Urinary bladder (tissue), 4 donors: Measurements from ENCODE around the gene CPLX3. TPM values are rescaled to one million over a fixed set of nuclear protein-coding genes. Genes with fewer than 3 reads are reported as not detected.

ENCODE experiments used
- DNase-seq: peaks from one replicate; pipeline ENCODE4 v3.0.0-alpha.2; 2015; ENCODE audit errors: extremely low spot score
- H3K27ac ChIP-seq: one replicate; pipeline ENCODE4 v1.5.1; 2013; ENCODE audit warnings: low read depth, mild to moderate bottlenecking, moderate library complexity
- H3K36me3 ChIP-seq: one replicate; pipeline ENCODE4 v1.6.1; 2013; ENCODE audit warnings: mild to moderate bottlenecking, moderate library complexity; ENCODE audit not compliant: insufficient read depth
- H3K4me1 ChIP-seq: one replicate; pipeline ENCODE4 v1.6.1; 2013; ENCODE audit warnings: mild to moderate bottlenecking, moderate library complexity; ENCODE audit not compliant: insufficient read depth
- H3K4me3 ChIP-seq: one replicate; pipeline ENCODE4 v1.5.1; 2013; ENCODE audit warnings: low read depth, low read length
- WGBS: extraction: QIAGEN DNeasy Blood & Tissue Kit; methylation state at CpG from one replicate; pipeline ENCODE4 v1.1.7; 2013; 5-methylcytosine and 5-hydroxymethylcytosine counted together
- polyA plus RNA-seq: library from polyadenylated mRNA; stranded (reverse); fragments of 200-250 nt; gene quantifications from one replicate; pipeline ENCODE4 v1.2.3, GENCODE V29; 2013
- total RNA-seq: library from RNA; depleted of rRNA; stranded (reverse); fragments of >200 nt; gene quantifications from one replicate; pipeline ENCODE4 v1.2.3, GENCODE V29; 2014
- donor health status: healthy with polysubstance abuse.
- donor health status: healthy.

The CPLX3 gene
- total and polyA plus RNA-seq, 2 donors = 0.22 TPM; not detected in 1

DNA sequence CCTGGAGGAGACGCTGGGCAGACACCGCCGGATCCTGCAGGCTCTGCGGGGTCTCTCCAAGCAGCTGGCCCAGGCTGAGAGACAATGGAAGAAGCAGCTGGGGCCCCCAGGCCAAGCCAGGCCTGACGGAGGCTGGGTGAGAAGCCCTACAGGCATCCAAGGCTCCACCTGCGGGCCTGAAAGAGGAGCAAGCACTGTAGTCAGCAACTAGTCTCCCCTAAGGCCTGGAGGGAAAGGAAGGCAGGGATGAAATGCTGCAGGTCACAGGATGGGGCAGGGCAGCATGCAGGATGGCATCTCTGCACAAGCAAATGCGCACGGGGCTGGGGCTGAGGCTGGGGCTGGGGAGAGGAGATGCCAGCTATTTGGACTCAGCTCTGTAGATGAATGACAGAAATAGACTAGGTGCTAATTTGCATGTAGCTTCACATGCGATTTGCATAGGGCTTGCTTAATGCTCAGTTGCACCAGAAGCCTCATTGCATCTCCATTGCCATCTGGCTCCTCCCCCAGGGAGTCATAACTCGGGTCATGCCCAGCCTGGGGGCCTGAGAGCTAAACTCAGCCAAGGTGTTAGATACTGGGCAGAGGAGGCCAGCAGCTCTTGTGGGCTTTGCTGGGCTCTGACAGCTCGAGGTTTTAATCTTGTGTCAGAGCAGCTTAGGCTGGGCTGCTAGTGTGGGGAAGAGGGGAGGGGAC is 5.2 kb upstream of the CPLX3 start:
- DNase-seq = no peak
- H3K27ac ChIP-seq = no peak overlapping the region
- no peaks in the 10 kb centered on the region for H3K4me1 ChIP-seq
- 53% methylated on average over 11 of the region's 11 CpGs for WGBS
- no peaks in the 10 kb centered on the region for H3K36me3 ChIP-seq
- H3K4me3 ChIP-seq = no peak overlapping the region

DNA sequence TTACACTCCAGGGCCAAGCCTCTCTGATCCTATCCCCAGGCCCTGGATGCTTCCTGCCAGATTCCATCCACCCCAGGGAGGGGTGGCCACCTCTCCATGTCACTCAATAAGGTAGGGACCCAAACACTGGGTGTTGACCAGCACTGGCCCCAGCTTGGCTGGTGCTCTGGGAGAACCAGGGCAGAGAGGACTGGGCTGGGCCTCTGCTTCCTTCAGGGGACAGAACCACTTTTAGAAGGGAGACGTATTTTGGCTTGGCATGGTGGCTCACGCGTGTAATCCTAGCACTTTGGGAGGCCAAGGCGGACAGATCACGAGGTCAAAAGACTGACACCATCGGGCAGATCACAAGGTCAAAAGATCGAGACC is 4.7 kb upstream of the CPLX3 start:
- DNase-seq = no peak
- H3K4me3 ChIP-seq = no peak overlapping the region
- H3K36me3 ChIP-seq = no peaks in the 10 kb centered on the region
- H3K27ac ChIP-seq = no peak overlapping the region
- H3K4me1 ChIP-seq = peaks cover 2% of the 10 kb centered on the region
- WGBS = 76% methylated on average over 7 of the region's 7 CpGs

DNA sequence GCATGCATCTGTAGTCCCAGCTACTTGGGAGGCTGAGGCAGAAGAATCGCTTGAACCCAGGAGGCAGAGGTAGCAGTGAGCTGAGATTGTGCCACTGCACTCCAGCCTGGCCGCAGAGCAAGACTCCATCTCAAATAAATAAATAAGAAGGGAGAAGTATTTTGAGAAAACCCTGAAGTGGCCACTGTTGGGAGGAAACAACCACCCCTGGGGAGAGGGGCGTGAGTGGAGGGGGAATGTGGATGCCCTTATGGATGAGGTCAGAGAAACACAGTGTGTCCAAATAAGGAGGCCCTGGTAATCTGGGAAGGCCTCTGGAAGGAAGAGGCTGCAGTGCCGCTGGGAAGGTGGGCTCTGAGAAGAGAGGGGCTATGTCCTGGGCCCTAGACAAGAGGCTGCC is 4.2 kb upstream of the CPLX3 start:
- no peaks in the 10 kb centered on the region for H3K36me3 ChIP-seq
- no peak for DNase-seq
- H3K4me1 ChIP-seq = peaks cover 2% of the 10 kb centered on the region
- WGBS = 86% methylated on average over 4 of the region's 4 CpGs
- no peak overlapping the region for H3K4me3 ChIP-seq
- no peak overlapping the region for H3K27ac ChIP-seq

DNA sequence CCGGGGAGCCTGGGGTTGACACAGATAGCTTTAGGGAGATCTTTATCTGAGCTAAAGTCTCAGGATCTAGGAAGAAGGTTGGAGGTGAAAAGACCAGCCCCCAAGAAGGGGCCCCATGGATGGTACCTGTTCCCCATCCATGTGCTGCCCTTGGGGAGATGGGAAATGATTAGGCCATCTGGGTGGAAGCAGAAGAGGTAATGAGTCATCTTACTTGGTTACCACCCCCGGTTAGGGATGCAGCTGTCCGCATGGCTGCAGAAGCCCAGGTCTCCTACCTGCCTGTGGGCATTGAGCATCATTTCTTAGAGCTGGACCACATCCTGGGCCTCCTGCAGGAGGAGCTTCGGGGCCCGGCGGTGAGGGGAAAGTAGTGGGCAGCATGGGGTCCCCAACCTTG is 3.1 kb upstream of the CPLX3 start:
- Histone ChIP-seq H3K4me3 (no peak overlapping the region), H3K4me1 (peaks cover 2% of the 10 kb centered on the region), H3K27ac (no peak overlapping the region), H3K36me3 (no peaks in the 10 kb centered on the region)
- DNase-seq = no peak
- 70% methylated on average over 6 of the region's 6 CpGs for WGBS

DNA sequence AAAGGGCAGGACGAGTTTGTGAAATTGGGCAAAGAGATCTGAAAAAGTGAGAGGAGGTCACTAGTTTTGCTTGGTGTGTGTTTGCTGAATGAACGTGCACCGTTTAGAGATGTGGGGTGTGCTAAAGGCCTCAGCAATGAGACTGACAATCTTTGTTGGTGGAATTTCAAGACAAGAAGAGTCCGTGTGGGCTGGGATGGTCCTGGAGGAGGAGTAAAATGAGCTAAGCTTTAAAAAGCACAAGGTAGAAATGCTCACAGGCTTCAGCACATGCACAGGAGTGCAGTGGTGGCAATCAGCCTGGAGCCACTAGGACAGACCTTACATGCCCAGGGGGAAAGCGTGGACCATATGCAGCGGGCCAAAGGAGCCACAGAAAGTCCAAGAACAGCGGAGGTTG is 1.5 kb upstream of the CPLX3 start:
- WGBS = 72% methylated on average over 7 of the region's 7 CpGs
- no peak for DNase-seq
- Histone ChIP-seq H3K36me3 (no peaks in the 10 kb centered on the region), H3K4me3 (no peak overlapping the region), H3K27ac (no peak overlapping the region), H3K4me1 (peaks cover 2% of the 10 kb centered on the region)

DNA sequence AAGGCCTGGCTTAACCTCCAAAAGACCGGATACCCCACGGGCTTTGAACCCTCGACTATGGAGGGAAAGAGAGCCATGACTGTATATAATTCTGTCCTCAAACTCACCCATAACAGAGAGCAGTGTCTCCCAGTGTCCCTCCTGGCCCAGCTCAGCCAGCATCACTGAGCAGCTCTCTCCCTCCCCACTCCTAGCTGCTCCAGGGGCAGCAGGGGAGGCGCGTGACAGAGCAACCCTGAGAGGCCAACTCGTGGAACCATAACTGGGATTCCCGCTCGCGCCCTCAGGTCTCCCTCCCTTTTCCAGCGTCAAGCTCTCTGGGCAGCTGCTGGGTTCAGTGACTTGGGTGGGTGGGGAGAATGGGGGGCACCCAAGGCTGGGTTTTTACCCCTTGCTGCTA is 561 bp upstream of the CPLX3 start:
- WGBS = 45% methylated on average over 10 of the region's 10 CpGs
- H3K36me3 ChIP-seq = no peaks in the 10 kb centered on the region
- no peak overlapping the region for H3K27ac ChIP-seq
- H3K4me1 ChIP-seq = peaks cover 2% of the 10 kb centered on the region
- H3K4me3 ChIP-seq = no peak overlapping the region
- DNase-seq = no peak

DNA sequence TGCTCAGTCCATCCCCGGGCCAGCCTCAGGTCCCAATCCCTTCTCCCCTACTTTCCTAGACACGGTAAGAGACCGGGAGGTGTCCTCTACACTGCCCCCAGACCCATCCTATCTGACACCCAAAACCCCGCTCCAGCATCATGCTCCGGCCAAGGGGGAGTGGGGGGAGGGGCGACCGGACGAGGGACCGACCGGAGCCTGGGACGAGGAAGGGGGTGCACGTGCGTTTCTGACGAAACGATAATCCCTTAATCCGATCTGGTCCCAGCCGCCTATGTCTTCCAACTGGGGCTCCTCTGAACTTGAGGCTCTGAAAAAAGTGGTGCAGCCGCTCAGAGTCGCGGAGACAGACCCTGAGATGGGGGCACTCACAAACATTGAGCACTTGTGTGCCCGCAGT is 494 bp downstream of the CPLX3 start:
- Histone ChIP-seq H3K4me3 (no peak overlapping the region), H3K27ac (no peak overlapping the region), H3K4me1 (peaks cover 2% of the 10 kb centered on the region), H3K36me3 (no peaks in the 10 kb centered on the region)
- DNase-seq = no peak
- 17% methylated on average over 21 of the region's 21 CpGs for WGBS

DNA sequence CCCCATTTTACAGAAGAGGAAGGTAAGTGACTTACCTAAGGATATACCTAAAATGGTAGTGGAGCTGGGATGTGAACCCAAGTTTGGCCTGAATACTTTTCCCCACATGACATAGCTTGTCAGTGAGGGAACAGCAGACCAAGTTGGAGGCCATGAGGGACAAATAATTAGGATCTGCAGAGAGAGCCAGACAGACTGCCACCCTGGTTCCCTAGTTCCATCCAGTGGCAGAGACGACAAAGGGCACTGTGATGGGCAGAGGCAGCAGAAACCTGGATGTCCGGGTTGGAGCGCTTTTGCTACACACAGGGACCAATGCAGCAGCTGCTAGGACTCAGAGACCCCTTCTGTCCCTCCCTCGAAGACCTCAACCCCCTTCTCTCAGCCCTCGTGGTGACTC is 1.2 kb downstream of the CPLX3 start:
- 60% methylated on average over 5 of the region's 5 CpGs for WGBS
- Histone ChIP-seq H3K36me3 (no peaks in the 10 kb centered on the region), H3K4me1 (peaks cover 2% of the 10 kb centered on the region), H3K4me3 (no peak overlapping the region), H3K27ac (no peak overlapping the region)
- DNase-seq = no peak

DNA sequence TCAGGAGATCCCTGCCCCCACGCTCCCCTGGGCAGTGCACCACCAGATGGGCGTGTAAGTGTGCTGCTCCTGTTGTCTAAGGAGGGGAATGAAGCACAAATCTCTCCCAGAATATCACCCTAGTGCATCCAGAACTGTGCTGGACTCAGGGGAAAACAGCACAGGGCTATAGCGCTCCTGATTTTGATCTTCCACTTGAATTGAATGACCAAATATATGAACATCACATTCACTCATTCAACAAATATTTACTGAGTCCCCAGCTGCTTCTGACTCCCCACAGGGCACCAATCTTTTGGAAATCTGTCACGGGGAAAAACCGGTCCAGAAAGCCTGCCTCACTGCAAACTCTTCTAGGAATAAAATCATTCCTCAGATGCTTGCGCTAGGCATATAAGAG is 2.4 kb downstream of the CPLX3 start:
- Histone ChIP-seq H3K4me1 (peaks cover 2% of the 10 kb centered on the region), H3K27ac (no peak overlapping the region), H3K4me3 (no peak overlapping the region), H3K36me3 (no peaks in the 10 kb centered on the region)
- no peak for DNase-seq
- 73% methylated on average over 6 of the region's 6 CpGs for WGBS

DNA sequence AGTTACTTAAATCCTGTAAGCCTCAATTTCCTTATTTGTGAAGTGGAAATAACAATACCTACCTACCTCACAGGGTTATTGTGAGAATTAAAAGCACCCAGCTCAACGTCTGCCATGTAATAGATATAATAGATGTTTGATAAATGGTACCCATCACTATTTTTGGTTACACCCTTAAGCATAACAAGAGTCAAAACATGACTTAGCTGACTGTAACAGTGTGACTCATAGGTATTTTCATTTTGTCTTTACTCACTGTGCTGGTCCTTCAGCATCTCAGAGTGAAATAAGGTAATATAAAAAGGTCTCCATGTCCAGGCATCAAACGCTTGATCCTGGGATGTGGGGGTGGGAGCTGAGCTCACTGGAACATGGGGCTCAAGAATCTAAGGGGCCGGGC is 3.1 kb downstream of the CPLX3 start:
- 60% methylated on average over 3 of the region's 3 CpGs for WGBS
- H3K27ac ChIP-seq = no peak overlapping the region

DNA sequence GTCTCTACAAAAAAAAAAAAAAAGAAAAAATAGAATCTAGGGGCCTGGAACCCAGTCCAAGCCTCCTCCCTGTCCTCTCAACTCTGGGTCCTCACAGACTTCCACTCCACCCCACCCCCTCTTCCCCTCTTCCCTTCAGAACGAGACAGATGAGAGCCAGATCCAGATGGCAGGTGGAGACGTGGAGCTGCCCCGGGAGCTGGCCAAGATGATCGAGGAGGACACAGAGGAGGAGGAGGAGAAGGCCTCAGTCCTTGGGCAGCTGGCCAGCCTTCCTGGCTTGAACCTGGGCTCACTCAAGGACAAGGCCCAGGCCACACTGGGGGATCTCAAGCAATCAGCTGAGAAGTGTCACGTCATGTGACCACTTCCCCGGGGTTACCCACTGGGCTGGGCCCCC is 3.6 kb downstream of the CPLX3 start:
- Histone ChIP-seq H3K27ac (no peak overlapping the region), H3K4me1 (peaks cover 2% of the 10 kb centered on the region), H3K36me3 (no peaks in the 10 kb centered on the region), H3K4me3 (no peak overlapping the region)
- 46% methylated on average over 6 of the region's 6 CpGs for WGBS
- no peak for DNase-seq

More for the DNA sequence above, 3.1 kb downstream of the CPLX3 start:
- Histone ChIP-seq H3K36me3 (no peaks in the 10 kb centered on the region), H3K4me1 (peaks cover 2% of the 10 kb centered on the region), H3K4me3 (no peak overlapping the region)
- DNase-seq = no peak

DNA sequence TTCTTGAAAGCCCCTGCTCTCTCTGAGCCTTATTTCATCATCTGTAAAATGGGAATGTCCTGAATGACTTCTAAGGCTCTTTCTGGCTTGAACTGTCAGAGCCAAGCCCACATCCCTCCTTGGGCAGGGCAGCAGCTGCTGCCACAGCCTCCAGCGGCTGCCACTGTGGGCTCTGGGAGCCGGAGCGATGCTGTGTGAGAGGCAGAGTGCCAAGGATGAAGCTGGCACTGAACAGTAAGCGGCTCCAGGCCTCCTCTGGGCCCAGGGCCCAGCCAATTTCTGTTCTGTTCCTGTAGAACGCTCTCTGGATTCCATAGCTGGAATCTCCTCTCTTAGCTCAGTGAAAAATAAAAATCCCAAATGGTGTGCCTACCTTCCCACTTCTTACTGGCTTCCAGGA is 4.4 kb downstream of the CPLX3 start:
- Histone ChIP-seq H3K36me3 (no peaks in the 10 kb centered on the region), H3K27ac (no peak overlapping the region), H3K4me3 (no peak overlapping the region), H3K4me1 (peaks cover 2% of the 10 kb centered on the region)
- 60% methylated on average over 5 of the region's 5 CpGs for WGBS
- no peak for DNase-seq

DNA sequence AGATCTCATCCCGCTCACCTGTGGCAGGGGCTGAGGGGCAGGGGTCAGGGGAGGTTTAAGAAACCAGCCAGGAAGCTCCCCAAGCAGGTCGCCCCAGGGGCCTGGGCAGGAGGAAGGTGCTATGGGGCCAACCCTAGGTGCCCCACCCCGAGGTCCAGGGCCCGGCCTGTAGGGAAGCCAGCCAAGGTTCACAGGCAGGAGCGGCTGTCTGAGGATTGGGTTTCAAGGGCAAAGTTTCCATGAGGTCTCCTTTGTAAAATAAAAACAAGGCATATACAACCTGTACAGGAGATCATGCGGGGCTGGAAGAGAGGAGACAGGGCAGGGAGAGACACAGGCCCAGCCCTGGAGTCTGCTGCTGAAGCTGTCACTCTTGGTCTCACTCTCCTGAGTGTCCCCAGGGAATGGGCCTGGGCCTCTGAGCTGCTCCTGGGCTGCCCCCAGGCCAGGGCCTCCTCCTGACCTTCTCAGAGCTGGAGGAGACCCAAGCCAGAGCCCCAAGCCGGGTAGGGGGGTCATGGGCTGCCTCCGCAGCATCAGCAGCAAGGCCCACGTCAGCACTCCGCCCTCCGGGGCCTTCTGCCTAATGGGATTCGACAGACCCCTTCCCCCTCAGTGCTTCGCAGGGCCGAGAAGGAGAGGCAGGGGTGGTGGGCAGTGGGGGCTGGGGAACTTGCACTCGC is 5.5 kb downstream of the CPLX3 start:
- Histone ChIP-seq H3K4me1 (no peaks in the 10 kb centered on the region), H3K4me3 (no peak overlapping the region), H3K27ac (no peak overlapping the region), H3K36me3 (no peaks in the 10 kb centered on the region)
- DNase-seq = no peak
- WGBS = 56% methylated on average over 15 of the region's 15 CpGs

DNA sequence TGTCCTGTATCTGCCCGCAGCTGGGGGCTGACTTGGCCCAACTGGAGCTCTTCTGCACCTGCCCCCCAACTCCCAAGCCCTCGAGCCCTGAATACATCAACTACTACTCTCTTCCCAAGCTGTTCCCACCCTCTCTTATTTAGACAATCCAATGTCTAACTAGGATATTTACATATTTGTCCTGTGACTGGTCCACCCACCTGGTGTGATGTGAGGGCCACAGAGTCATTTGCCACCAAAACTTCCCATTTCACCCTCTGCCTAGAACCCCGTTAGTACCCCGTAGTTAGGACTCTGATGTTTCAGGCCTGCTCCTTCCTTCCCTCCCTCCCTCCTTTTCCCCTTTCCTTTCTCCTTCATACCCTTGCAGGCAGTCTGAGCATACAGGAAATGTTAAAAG is 6.4 kb downstream of the CPLX3 start:
- WGBS = 70% methylated on average over 4 of the region's 4 CpGs
- Histone ChIP-seq H3K4me3 (no peak overlapping the region), H3K36me3 (no peaks in the 10 kb centered on the region), H3K4me1 (no peaks in the 10 kb centered on the region), H3K27ac (no peak overlapping the region)
- no peak for DNase-seq
